ENCODE measurements around the gene PDGFRA. TPM values are rescaled to one million over a fixed set of nuclear protein-coding genes. Genes with fewer than 3 reads are reported as not detected.

The PDGFRA gene
- 0.94 and 1.2 TPM in 2 replicates for polyA plus RNA-seq

DNA sequence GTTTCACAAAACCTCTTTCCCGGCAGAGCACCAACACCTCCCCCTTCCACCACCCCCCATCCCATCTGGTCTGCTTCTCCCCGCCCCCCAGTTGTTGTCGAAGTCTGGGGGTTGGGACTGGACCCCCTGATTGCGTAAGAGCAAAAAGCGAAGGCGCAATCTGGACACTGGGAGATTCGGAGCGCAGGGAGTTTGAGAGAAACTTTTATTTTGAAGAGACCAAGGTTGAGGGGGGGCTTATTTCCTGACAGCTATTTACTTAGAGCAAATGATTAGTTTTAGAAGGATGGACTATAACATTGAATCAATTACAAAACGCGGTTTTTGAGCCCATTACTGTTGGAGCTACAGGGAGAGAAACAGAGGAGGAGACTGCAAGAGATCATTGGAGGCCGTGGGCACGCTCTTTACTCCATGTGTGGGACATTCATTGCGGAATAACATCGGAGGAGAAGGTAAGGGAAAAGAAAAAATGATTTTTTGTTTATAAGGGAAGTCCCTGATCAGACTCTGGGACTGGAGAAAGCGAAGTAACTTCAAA lies at the start of gene PDGFRA:
Gene PDGFRA, plus strand, starts transcription at position 333 of the 541 bp plus-strand sequence. CDS start 29,476 bp downstream, outside the sequence.

Other genes starting within 250 kb of the PDGFRA start
- gene CHIC2, start 164.7 kb upstream of the PDGFRA start, polyA plus RNA-seq, result 6.9 and 10.3 TPM in 2 replicates
- gene GSX2, start 129.1 kb upstream of the PDGFRA start, polyA plus RNA-seq, result not detected in 2 replicates